ES-I3 (cell line): Measurements from ENCODE around the gene CAPN2.
A peak's percentile ranks its signal among the peaks of the same experiment; 100 is the strongest.

Experiments
- H3K36me3 ChIP-seq: 2 replicates; pipeline ENCODE4 v1.6.1; 2013; ENCODE audit warnings: mild to moderate bottlenecking, low read length, control low read depth, moderate library complexity; ENCODE audit not compliant: insufficient read depth
- H3K4me1 ChIP-seq: 2 replicates; pipeline ENCODE4 v1.6.1; 2013; ENCODE audit warnings: mild to moderate bottlenecking, control low read depth, low read length; ENCODE audit not compliant: insufficient read depth
- H3K9ac ChIP-seq: 2 replicates; pipeline ENCODE4 v1.6.1; 2013; ENCODE audit warnings: low read depth, mild to moderate bottlenecking, low read length, moderate library complexity
- H3K9me3 ChIP-seq: 2 replicates; pipeline ENCODE4 v1.6.1; 2013; ENCODE audit warnings: mild to moderate bottlenecking, low read length, moderate library complexity; ENCODE audit not compliant: control insufficient read depth, insufficient read depth

The CAPN2 gene

GRCh38 chr1:223712194-223712849 lies at the start of gene CAPN2:
CAPN2 (plus strand) TSS chr1:223712539; CDS start chr1:223712641, 102 bp downstream.
- H3K4me1 ChIP-seq, result peaks cover 48% of the 10 kb centered on the region
- H3K9ac ChIP-seq, result peak within 1 kb of the TSS; percentile 70
- no peaks in the 10 kb centered on the region; the same call in 1 of the 2 replicates for H3K36me3 ChIP-seq
- no peaks in the 10 kb centered on the region for H3K9me3 ChIP-seq

GRCh38 chr1:223662943-223663342 lies 49.4 kb upstream of the CAPN2 start:
- Histone ChIP-seq H3K9me3 (no peaks in the 10 kb centered on the region), H3K9ac (no peak overlapping the region), H3K36me3 (no peaks in the 10 kb centered on the region), H3K4me1 (no peaks in the 10 kb centered on the region)

GRCh38 chr1:223664106-223664505 lies 48.2 kb upstream of the CAPN2 start:
- no peak overlapping the region for H3K9ac ChIP-seq
- no peaks in the 10 kb centered on the region for H3K4me1 ChIP-seq
- H3K9me3 ChIP-seq, result no peaks in the 10 kb centered on the region
- no peaks in the 10 kb centered on the region for H3K36me3 ChIP-seq

- no peaks in the 10 kb centered on the region for H3K4me1 ChIP-seq
- H3K9me3 ChIP-seq, result no peaks in the 10 kb centered on the region
- H3K9ac ChIP-seq, result no peak within 1 kb of the TSS
- H3K36me3 ChIP-seq, result no peaks in the 10 kb centered on the region
These were observed 46.6 kb upstream of the CAPN2 start, which contains the start of gene CAPN8 for GRCh38 chr1:223665592-223666312. CAPN8 (minus strand) TSS chr1:223665701; CDS start chr1:223665646, 55 bp downstream.

GRCh38 chr1:223667484-223668182 lies 44.7 kb upstream of the CAPN2 start:
- Histone ChIP-seq H3K9me3 (no peaks in the 10 kb centered on the region), H3K36me3 (no peaks in the 10 kb centered on the region), H3K4me1 (no peaks in the 10 kb centered on the region), H3K9ac (no peak overlapping the region)

- no peaks in the 10 kb centered on the region; the same call in 1 of the 2 replicates for H3K9me3 ChIP-seq
- no peak overlapping the region for H3K9ac ChIP-seq
- H3K36me3 ChIP-seq, result no peaks in the 10 kb centered on the region
- no peaks in the 10 kb centered on the region for H3K4me1 ChIP-seq
These were observed 43.1 kb upstream of the CAPN2 start for GRCh38 chr1:223669003-223669795.

- Histone ChIP-seq H3K4me1 (no peaks in the 10 kb centered on the region), H3K9ac (no peak overlapping the region)
These were observed 41.7 kb upstream of the CAPN2 start for GRCh38 chr1:223670458-223671159.

GRCh38 chr1:223674119-223674890 lies 38.0 kb upstream of the CAPN2 start:
- Histone ChIP-seq H3K4me1 (no peaks in the 10 kb centered on the region), H3K9me3 (peaks cover 5% of the 10 kb centered on the region), H3K9ac (no peak overlapping the region), H3K36me3 (no peaks in the 10 kb centered on the region)

More at GRCh38 chr1:223670458-223671159, 41.7 kb upstream of the CAPN2 start:
- H3K9me3 ChIP-seq, result peaks cover 5% of the 10 kb centered on the region
- no peaks in the 10 kb centered on the region for H3K36me3 ChIP-seq

- Histone ChIP-seq H3K36me3 (no peaks in the 10 kb centered on the region), H3K9me3 (peaks cover 5% of the 10 kb centered on the region)
These were observed 33.5 kb upstream of the CAPN2 start for GRCh38 chr1:223678841-223679240.

GRCh38 chr1:223680188-223680587 lies 32.2 kb upstream of the CAPN2 start:
- no peaks in the 10 kb centered on the region for H3K4me1 ChIP-seq
- H3K9me3 ChIP-seq, result peaks cover 2% of the 10 kb centered on the region; the same call in 1 of the 2 replicates
- no peaks in the 10 kb centered on the region for H3K36me3 ChIP-seq
- H3K9ac ChIP-seq, result no peak overlapping the region

More at GRCh38 chr1:223678841-223679240, 33.5 kb upstream of the CAPN2 start:
- no peaks in the 10 kb centered on the region for H3K4me1 ChIP-seq
- H3K9ac ChIP-seq, result no peak overlapping the region

GRCh38 chr1:223682502-223682901 lies 29.8 kb upstream of the CAPN2 start:
- H3K9me3 ChIP-seq, result no peaks in the 10 kb centered on the region
- no peak overlapping the region for H3K9ac ChIP-seq
- H3K4me1 ChIP-seq, result no peaks in the 10 kb centered on the region
- H3K36me3 ChIP-seq, result no peaks in the 10 kb centered on the region

- no peak overlapping the region for H3K9ac ChIP-seq
- H3K4me1 ChIP-seq, result no peaks in the 10 kb centered on the region
- no peaks in the 10 kb centered on the region for H3K9me3 ChIP-seq
- no peaks in the 10 kb centered on the region for H3K36me3 ChIP-seq
These were observed 28.5 kb upstream of the CAPN2 start for GRCh38 chr1:223683586-223684487.
